ENCODE results near the gene GRIA4. TPM values are rescaled to one million over a fixed set of nuclear protein-coding genes. Genes with fewer than 3 reads are reported as not detected.
"Not testable (repeated sequence)": the region's sequence is repeated elsewhere in the genome, so short reads cannot be mapped to it uniquely, and the experiment has no call there.

The GRIA4 gene
- total RNA-seq, 1 donor from 2014 or later: 0.27 TPM

GRCh38 chr11:105763594-105763993 is 153.7 kb downstream of the GRIA4 start:
- H3K79me2 ChIP-seq (ENCODE audit: insufficient read depth, low read length): no peaks in the 10 kb centered on the region
- no peaks in the 10 kb centered on the region for H4K20me1 ChIP-seq (ENCODE audit: insufficient read depth, low read length)
- H2AFZ ChIP-seq (ENCODE audit: low read depth, low read length): no peak overlapping the region
- no peaks in the 10 kb centered on the region for H3K36me3 Mint-ChIP-seq (ENCODE audit: low read depth, unreplicated experiment)
- DNase-seq (ENCODE audit: low read depth) (no peak), FAIRE-seq (no peak)
- no peak overlapping the region for H3K9ac ChIP-seq (ENCODE audit: low read length)
- H3K36me3 ChIP-seq (ENCODE audit: insufficient read depth, low read length): no peaks in the 10 kb centered on the region
- H3K27me3 ChIP-seq (ENCODE audit: insufficient read depth, low read length): no peaks in the 10 kb centered on the region
- no peak overlapping the region for H3K27ac ChIP-seq (ENCODE audit: low read depth, low read length)
- H3K4me3 Mint-ChIP-seq (ENCODE audit: unreplicated experiment): no peak overlapping the region
- H3K4me1 ChIP-seq (ENCODE audit: insufficient read depth, low read length): no peaks in the 10 kb centered on the region
- TF ChIP-seq CTCF (IDR thresholded peaks at IDR 0.05; ENCODE audit: insufficient read depth, low read depth, low read length) (no peak), EZH2 (IDR thresholded peaks at IDR 0.05; ENCODE audit: insufficient read depth, low read length) (no peak)
- no peak overlapping the region for H3K27ac Mint-ChIP-seq (ENCODE audit: unreplicated experiment)
- H3K27me3 Mint-ChIP-seq (ENCODE audit: low read depth, unreplicated experiment): no peaks in the 10 kb centered on the region
- no peaks in the 10 kb centered on the region for H3K9me3 ChIP-seq (ENCODE audit: insufficient read depth, low read depth, low read length)
- H3K4me1 Mint-ChIP-seq (ENCODE audit: low read depth, unreplicated experiment): no peaks in the 10 kb centered on the region
- H3K4me2 ChIP-seq (ENCODE audit: low read length): no peak overlapping the region
- H3K9me3 Mint-ChIP-seq (ENCODE audit: unreplicated experiment): no peaks in the 10 kb centered on the region
- no peak overlapping the region for H3K4me3 ChIP-seq (ENCODE audit: insufficient read depth, low read depth, low read length)

- Histone ChIP-seq H3K27me3 (ENCODE audit: insufficient read depth, low read length) (no peaks in the 10 kb centered on the region), H3K4me3 (ENCODE audit: insufficient read depth, low read depth, low read length) (no peak overlapping the region), H3K27ac (ENCODE audit: low read depth, low read length) (no peak overlapping the region), H3K9ac (ENCODE audit: low read length) (no peak overlapping the region), H3K36me3 (ENCODE audit: insufficient read depth, low read length) (no peaks in the 10 kb centered on the region), H3K4me1 (ENCODE audit: insufficient read depth, low read length) (no peaks in the 10 kb centered on the region), H3K9me3 (ENCODE audit: insufficient read depth, low read depth, low read length) (no peaks in the 10 kb centered on the region), H3K4me2 (ENCODE audit: low read length) (no peak overlapping the region), H4K20me1 (ENCODE audit: insufficient read depth, low read length) (no peaks in the 10 kb centered on the region), H2AFZ (ENCODE audit: low read depth, low read length) (no peak overlapping the region), H3K79me2 (ENCODE audit: insufficient read depth, low read length) (no peaks in the 10 kb centered on the region)
- Mint-ChIP-seq H3K9me3 (ENCODE audit: unreplicated experiment) (no peaks in the 10 kb centered on the region), H3K4me3 (ENCODE audit: unreplicated experiment) (no peak overlapping the region), H3K27ac (ENCODE audit: unreplicated experiment) (no peak overlapping the region), H3K27me3 (ENCODE audit: low read depth, unreplicated experiment) (no peaks in the 10 kb centered on the region), H3K4me1 (ENCODE audit: low read depth, unreplicated experiment) (no peaks in the 10 kb centered on the region), H3K36me3 (ENCODE audit: low read depth, unreplicated experiment) (no peaks in the 10 kb centered on the region)
- no peak for TF ChIP-seq CTCF (IDR thresholded peaks at IDR 0.05; ENCODE audit: insufficient read depth, low read depth, low read length)
- TF ChIP-seq EZH2 (IDR thresholded peaks at IDR 0.05; ENCODE audit: insufficient read depth, low read length): no peak
- FAIRE-seq: no peak
- DNase-seq (ENCODE audit: low read depth): no peak
Observed at GRCh38 chr11:105767931-105768330, 158.1 kb downstream of the GRIA4 start.

- H3K4me3 Mint-ChIP-seq (ENCODE audit: unreplicated experiment): no peak overlapping the region
- Histone ChIP-seq H3K27ac (ENCODE audit: low read depth, low read length) (no peak overlapping the region), H2AFZ (ENCODE audit: low read depth, low read length) (no peak overlapping the region), H3K4me1 (ENCODE audit: insufficient read depth, low read length) (no peaks in the 10 kb centered on the region), H3K9ac (ENCODE audit: low read length) (no peak overlapping the region), H3K4me3 (ENCODE audit: insufficient read depth, low read depth, low read length) (no peak overlapping the region), H3K4me2 (ENCODE audit: low read length) (no peak overlapping the region), H4K20me1 (ENCODE audit: insufficient read depth, low read length) (no peaks in the 10 kb centered on the region), H3K27me3 (ENCODE audit: insufficient read depth, low read length) (no peaks in the 10 kb centered on the region), H3K79me2 (ENCODE audit: insufficient read depth, low read length) (no peaks in the 10 kb centered on the region), H3K36me3 (ENCODE audit: insufficient read depth, low read length) (no peaks in the 10 kb centered on the region), H3K9me3 (ENCODE audit: insufficient read depth, low read depth, low read length) (no peaks in the 10 kb centered on the region)
- TF ChIP-seq CTCF (IDR thresholded peaks at IDR 0.05; ENCODE audit: insufficient read depth, low read depth, low read length): no peak
- no peak for TF ChIP-seq EZH2 (IDR thresholded peaks at IDR 0.05; ENCODE audit: insufficient read depth, low read length)
- no peaks in the 10 kb centered on the region for H3K4me1 Mint-ChIP-seq (ENCODE audit: low read depth, unreplicated experiment)
- H3K9me3 Mint-ChIP-seq (ENCODE audit: unreplicated experiment): no peaks in the 10 kb centered on the region
- H3K27ac Mint-ChIP-seq (ENCODE audit: unreplicated experiment): no peak overlapping the region
- no peaks in the 10 kb centered on the region for H3K36me3 Mint-ChIP-seq (ENCODE audit: low read depth, unreplicated experiment)
- no peak for FAIRE-seq
- DNase-seq (ENCODE audit: low read depth): no peak
- no peaks in the 10 kb centered on the region for H3K27me3 Mint-ChIP-seq (ENCODE audit: low read depth, unreplicated experiment)
Observed at GRCh38 chr11:105769627-105770026, 159.8 kb downstream of the GRIA4 start.

- H3K9me3 Mint-ChIP-seq (ENCODE audit: unreplicated experiment); H3K4me3 ChIP-seq (ENCODE audit: insufficient read depth, low read depth, low read length); H3K9ac ChIP-seq (ENCODE audit: low read length); H3K27me3 ChIP-seq (ENCODE audit: insufficient read depth, low read length); DNase-seq (ENCODE audit: low read depth); H3K9me3 ChIP-seq (ENCODE audit: insufficient read depth, low read depth, low read length); H2AFZ ChIP-seq (ENCODE audit: low read depth, low read length); H3K4me1 Mint-ChIP-seq (ENCODE audit: low read depth, unreplicated experiment); H3K4me1 ChIP-seq (ENCODE audit: insufficient read depth, low read length); FAIRE-seq; H3K27ac Mint-ChIP-seq (ENCODE audit: unreplicated experiment); H3K4me3 Mint-ChIP-seq (ENCODE audit: unreplicated experiment); H3K36me3 Mint-ChIP-seq (ENCODE audit: low read depth, unreplicated experiment); H3K4me2 ChIP-seq (ENCODE audit: low read length); H3K27me3 Mint-ChIP-seq (ENCODE audit: low read depth, unreplicated experiment); H3K27ac ChIP-seq (ENCODE audit: low read depth, low read length); H3K79me2 ChIP-seq (ENCODE audit: insufficient read depth, low read length); H4K20me1 ChIP-seq (ENCODE audit: insufficient read depth, low read length); H3K36me3 ChIP-seq (ENCODE audit: insufficient read depth, low read length): not testable (repeated sequence)
Observed at GRCh38 chr11:105773452-105773851, 163.6 kb downstream of the GRIA4 start.
